ENCODE data around the gene DDX42. TPM values are rescaled to one million over a fixed set of nuclear protein-coding genes. Genes with fewer than 3 reads are reported as not detected.
A peak's percentile ranks its signal among the peaks of the same experiment; 100 is the strongest.

The DDX42 gene, protein sequence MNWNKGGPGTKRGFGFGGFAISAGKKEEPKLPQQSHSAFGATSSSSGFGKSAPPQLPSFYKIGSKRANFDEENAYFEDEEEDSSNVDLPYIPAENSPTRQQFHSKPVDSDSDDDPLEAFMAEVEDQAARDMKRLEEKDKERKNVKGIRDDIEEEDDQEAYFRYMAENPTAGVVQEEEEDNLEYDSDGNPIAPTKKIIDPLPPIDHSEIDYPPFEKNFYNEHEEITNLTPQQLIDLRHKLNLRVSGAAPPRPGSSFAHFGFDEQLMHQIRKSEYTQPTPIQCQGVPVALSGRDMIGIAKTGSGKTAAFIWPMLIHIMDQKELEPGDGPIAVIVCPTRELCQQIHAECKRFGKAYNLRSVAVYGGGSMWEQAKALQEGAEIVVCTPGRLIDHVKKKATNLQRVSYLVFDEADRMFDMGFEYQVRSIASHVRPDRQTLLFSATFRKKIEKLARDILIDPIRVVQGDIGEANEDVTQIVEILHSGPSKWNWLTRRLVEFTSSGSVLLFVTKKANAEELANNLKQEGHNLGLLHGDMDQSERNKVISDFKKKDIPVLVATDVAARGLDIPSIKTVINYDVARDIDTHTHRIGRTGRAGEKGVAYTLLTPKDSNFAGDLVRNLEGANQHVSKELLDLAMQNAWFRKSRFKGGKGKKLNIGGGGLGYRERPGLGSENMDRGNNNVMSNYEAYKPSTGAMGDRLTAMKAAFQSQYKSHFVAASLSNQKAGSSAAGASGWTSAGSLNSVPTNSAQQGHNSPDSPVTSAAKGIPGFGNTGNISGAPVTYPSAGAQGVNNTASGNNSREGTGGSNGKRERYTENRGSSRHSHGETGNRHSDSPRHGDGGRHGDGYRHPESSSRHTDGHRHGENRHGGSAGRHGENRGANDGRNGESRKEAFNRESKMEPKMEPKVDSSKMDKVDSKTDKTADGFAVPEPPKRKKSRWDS
- total RNA-seq (2011; cell fraction: chromatin; rRNA removed; ENCODE audit: low replicate concordance) = 286 and 625 TPM in 2 replicates
- 95.6 and 105 TPM in 2 replicates for total RNA-seq (2011; cell fraction: nucleolus; rRNA removed)
- total RNA-seq (2011; cell fraction: nucleoplasm; rRNA removed) = 194 and 282 TPM in 2 replicates
- total RNA-seq (2014; rRNA removed) = 54.0 and 65.1 TPM in 2 replicates
- 74.6 and 82.9 TPM in 2 replicates for total RNA-seq (2014; rRNA removed; fragmentation: Illumina TruSeq; extraction: Trizol)
- total RNA-seq (2015; rRNA removed; fragmentation: Illumina TruSeq; extraction: Trizol) = 80.9 and 87.6 TPM in 2 replicates
- 92.0 and 93.7 TPM in 2 replicates for total RNA-seq (2021)
- polyA plus RNA-seq (2011; rRNA removed) = 121 and 149 TPM in 2 replicates
- 26.3 and 46.1 TPM in 2 replicates for polyA plus RNA-seq (2011; cell fraction: cytosol; rRNA removed)
- polyA plus RNA-seq (2011; cell fraction: nucleus; rRNA removed) = 277 and 361 TPM in 2 replicates
- 76.8 and 90.5 TPM in 2 replicates for polyA plus RNA-seq (2012)
- 128 and 133 TPM in 2 replicates for polyA plus RNA-seq (2014; fragmentation: Illumina TruSeq; extraction: Trizol)
- polyA plus RNA-seq (2014; fragmentation: Nextera tagmentation; extraction: Ambion mirVana) = 10 to 100 TPM; 16.5 to 28.4 TPM
- polyA plus RNA-seq (2014; rRNA removed) = 110 and 127 TPM in 2 replicates
- polyA minus RNA-seq (2011; rRNA and poly(A)+ RNA removed) = 144 and 149 TPM in 2 replicates
- 49.8 and 56.9 TPM in 2 replicates for polyA minus RNA-seq (2011; cell fraction: cytosol; rRNA and poly(A)+ RNA removed)
- polyA minus RNA-seq (2011; cell fraction: nucleus; rRNA and poly(A)+ RNA removed) = 82.4 and 167 TPM in 2 replicates
- percentile 91 among the genes with signal in this experiment for Bru-seq, nascent RNA
- percentile 95 among the genes with signal in this experiment for BruChase-seq, experiment 1, labeled RNA remaining after a 2-hour chase
- percentile 95 among the genes with signal in this experiment for BruChase-seq, experiment 2, labeled RNA remaining after a 6-hour chase
- long read RNA-seq, experiment 1, full-length matches to known transcripts = 103 of 153 reads
- long read RNA-seq, experiment 1, partial matches to known transcripts = 35 of 153 reads
- long read RNA-seq, experiment 1, other reads (novel, unspliced or antisense) = 15 of 153 reads
- long read RNA-seq, experiment 2, transcript DDX42-214 (1 exons, 2,244 nt) = major isoform, 29 of 48 reads
- long read RNA-seq, experiment 2, partial matches to known transcripts = 3 of 48 reads
- long read RNA-seq, experiment 2, other reads (novel, unspliced or antisense) = 13 of 48 reads
- long read RNA-seq, experiment 3, partial matches to known transcripts = 4 of 10 reads
- long read RNA-seq, experiment 3, other reads (novel, unspliced or antisense) = 1 of 10 reads

DNA sequence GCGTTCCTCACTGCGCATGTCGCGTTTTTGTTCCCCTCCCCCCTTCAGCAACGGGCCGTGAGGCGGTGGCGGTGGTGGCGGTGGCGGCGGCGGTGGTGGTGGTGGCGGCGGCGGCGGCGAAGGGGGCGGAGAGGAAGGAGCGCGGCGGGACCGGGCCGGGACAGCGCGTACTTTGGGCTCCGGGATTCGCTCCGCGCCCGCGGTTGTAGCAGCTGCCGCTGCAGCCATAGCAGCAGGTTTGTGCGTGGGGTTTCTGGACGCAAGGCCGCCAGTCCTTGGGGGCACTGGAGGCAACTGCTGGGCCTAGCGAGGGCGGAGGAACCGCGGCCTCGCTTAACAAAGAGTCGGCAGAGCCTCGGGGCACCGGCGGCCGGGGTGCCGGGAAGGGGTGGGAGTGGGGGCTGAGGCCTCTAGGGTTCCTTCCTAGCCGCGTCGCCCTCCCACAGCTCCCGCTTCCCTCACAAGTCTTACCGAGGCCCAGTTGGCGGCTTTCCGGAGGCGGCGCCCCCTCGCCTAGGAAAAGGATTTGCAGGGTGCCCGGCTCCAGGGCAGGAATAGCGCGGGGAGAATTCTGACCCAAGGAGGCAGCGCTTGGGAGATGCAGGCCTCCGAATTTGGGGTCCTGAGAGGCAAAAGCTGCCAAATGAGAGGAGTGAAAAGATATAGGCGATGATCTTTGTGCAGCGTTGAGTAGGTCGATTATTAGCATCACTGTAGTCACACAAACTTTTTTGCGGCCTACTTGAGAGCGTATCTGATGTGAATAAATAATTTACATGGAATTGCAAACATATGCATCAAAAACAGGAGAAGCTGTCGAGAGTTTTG lies at the start of gene DDX42:
TSS of gene DDX42 (plus strand) at position 30 of the 828 bp plus-strand sequence. CDS start 12,880 bp downstream, outside the sequence.
- Histone ChIP-seq H3K4me1 (replicated peaks in 1 of 2; ENCODE audit: control insufficient read depth in 2 of 2, insufficient read depth in 2 of 2, low read length in 2 of 2) (peaks cover 9 to 24% of the 10 kb centered on the region in 2 experiments), H2AFZ (ENCODE audit: low read depth, low read length) (peak within 1 kb of the TSS; percentile 86), H3K9ac (ENCODE audit: insufficient read depth in 1 of 2, low read depth in 2 of 2, low read length in 2 of 2) (peak within 1 kb of the TSS; percentile 98 to 99), H3K9me3 (replicated peaks; ENCODE audit: control insufficient read depth, insufficient read depth, low read depth, low read length) (no peaks in the 10 kb centered on the region), H3K79me2 (ENCODE audit: control insufficient read depth, insufficient read depth, low read length) (peaks cover 97% of the 10 kb centered on the region), H3K4me3 (peak within 1 kb of the TSS; percentile 84), H3K27me3 (ENCODE audit: control insufficient read depth in 2 of 2, insufficient read depth in 2 of 2, low read length in 2 of 2) (no peaks in the 10 kb centered on the region), H3K4me2 (ENCODE audit: insufficient read depth, low read length) (peak within 1 kb of the TSS; percentile 93), H3K27ac (ENCODE audit: extremely low read depth, low read depth, low read length) (peak within 1 kb of the TSS; percentile 99), H4K20me1 (replicated peaks; ENCODE audit: control insufficient read depth, insufficient read depth, low read length) (peaks cover 24% of the 10 kb centered on the region), H3K36me3 (ENCODE audit: control insufficient read depth, insufficient read depth, low read length) (peaks cover 49% of the 10 kb centered on the region), H3K9me1 (ENCODE audit: control insufficient read depth, insufficient read depth, low read length) (no peaks in the 10 kb centered on the region)
- intact Hi-C loops (cut with micrococcal nuclease) (loop anchor here (5.0 to 10.0 kb wide), 3 partner anchors 152 to 370 kb away; partner anchors contain the start of genes DCAF7 and MAP3K3), in situ Hi-C loops (cut with MboI) (no loop called here)
- FAIRE-seq (no peak), ATAC-seq (peak; percentile 34), DNase-seq (ENCODE audit: extremely low read depth in 1 of 4, low spot score in 3 of 4) (peak; percentile 54 to 83 (median 72))
- under 1% methylated on average over 39 of the region's 67 CpGs for WGBS (ENCODE audit: insufficient coverage, low coverage, missing lambda C conversion rate)
- POLR2A ChIA-PET = interaction anchor here (0.6 to 5.4 kb wide), 30 partner anchors 9 to 349 kb away, joined by 3 to 82 read pairs (median 6); partner anchors contain the start of genes FTSJ3, PSMC5 and STRADA
- CTCF ChIA-PET (ENCODE audit: low intra/inter-chr PET ratio) = no interaction called here
- no TSS peak for BruUV-seq (replicated peaks)
- TF ChIP-seq FIP1L1 (IDR thresholded peaks at IDR 0.05; ENCODE audit: low read depth, low read length, poor library complexity, severe bottlenecking) (peak; percentile 24), TOE1 (IDR thresholded peaks at IDR 0.05; ENCODE audit: borderline replicate concordance) (0 out of 2 replicates have a peak, but pooled peaks have one; percentile 2), TOE1 (CRISPR knock-in tag; IDR thresholded peaks at IDR 0.05; ENCODE audit: borderline replicate concordance, low read depth) (no peak), TCFL5 (CRISPR knock-in tag; conservative IDR thresholded peaks at IDR 0.05) (no peak), NR1H2 (CRISPR knock-in tag; IDR thresholded peaks at IDR 0.05) (0 out of 2 replicates have a peak, but pooled peaks have one; percentile 27), GABPA (tag; conservative IDR thresholded peaks at IDR 0.05; ENCODE audit: low read depth) (0 out of 2 replicates have a peak, but pooled peaks have one; percentile 58), FOXM1 (IDR thresholded peaks at IDR 0.05; ENCODE audit: low read depth) (no peak), FOXM1 (CRISPR knock-in tag; IDR thresholded peaks at IDR 0.05; ENCODE audit: low read depth) (0 out of 2 replicates have a peak, but pooled peaks have one; percentile 74)
